ENCODE results near the gene MARF1. TPM values are rescaled to one million over a fixed set of nuclear protein-coding genes. Genes with fewer than 3 reads are reported as not detected.
A peak's percentile ranks its signal among the peaks of the same experiment; 100 is the strongest.

MARF1 gene
- total and polyA plus RNA-seq, 2 experiments from 2014 or later: 6.6 to 14.1 TPM

DNA sequence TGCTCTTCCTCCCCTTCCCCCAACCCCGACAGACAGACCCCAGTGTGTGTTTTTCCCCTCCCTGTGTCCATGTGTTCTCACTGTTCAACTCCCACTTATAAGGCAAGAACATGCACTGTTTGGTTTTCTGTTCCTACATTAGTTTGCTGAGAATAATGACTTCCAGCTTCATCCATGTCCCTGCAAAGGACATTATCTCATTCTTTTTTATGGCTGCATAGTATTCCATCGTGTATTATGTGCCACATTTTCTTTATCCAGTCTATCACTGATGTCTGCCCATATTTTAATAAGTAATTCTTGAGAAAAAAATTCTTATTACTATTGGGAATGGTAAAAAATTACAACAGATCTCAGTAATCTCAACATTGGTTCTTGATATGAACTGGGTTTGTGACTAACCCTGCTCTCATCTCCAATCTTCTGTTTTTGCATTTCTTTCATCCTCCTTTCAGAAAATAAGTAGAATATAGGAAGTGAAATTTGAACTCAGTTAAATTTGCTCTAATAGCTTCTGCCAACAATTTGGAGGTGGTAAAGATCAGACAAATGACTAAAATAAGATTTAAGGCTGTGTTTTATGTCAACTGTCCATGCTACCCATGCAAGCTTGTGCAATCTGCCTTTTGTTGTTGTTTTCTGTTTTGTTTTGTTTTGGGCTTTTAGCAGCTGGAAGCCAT is 11.1 kb downstream of the MARF1 start:
- no peak for DNase-seq (ENCODE audit: low read depth in 1 of 2, low spot score in 1 of 2)
- H3K4me1 ChIP-seq (ENCODE audit: low read depth): no peaks in the 10 kb centered on the region
- H3K9me3 ChIP-seq (ENCODE audit: low read depth): no peaks in the 10 kb centered on the region
- TF ChIP-seq, protein P1, sequence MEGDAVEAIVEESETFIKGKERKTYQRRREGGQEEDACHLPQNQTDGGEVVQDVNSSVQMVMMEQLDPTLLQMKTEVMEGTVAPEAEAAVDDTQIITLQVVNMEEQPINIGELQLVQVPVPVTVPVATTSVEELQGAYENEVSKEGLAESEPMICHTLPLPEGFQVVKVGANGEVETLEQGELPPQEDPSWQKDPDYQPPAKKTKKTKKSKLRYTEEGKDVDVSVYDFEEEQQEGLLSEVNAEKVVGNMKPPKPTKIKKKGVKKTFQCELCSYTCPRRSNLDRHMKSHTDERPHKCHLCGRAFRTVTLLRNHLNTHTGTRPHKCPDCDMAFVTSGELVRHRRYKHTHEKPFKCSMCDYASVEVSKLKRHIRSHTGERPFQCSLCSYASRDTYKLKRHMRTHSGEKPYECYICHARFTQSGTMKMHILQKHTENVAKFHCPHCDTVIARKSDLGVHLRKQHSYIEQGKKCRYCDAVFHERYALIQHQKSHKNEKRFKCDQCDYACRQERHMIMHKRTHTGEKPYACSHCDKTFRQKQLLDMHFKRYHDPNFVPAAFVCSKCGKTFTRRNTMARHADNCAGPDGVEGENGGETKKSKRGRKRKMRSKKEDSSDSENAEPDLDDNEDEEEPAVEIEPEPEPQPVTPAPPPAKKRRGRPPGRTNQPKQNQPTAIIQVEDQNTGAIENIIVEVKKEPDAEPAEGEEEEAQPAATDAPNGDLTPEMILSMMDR (IDR thresholded peaks at IDR 0.05; ENCODE audit: low read depth, low read length): no peak
- no peak overlapping the region for H3K4me3 ChIP-seq
- no peaks in the 10 kb centered on the region for H3K27me3 ChIP-seq
- H3K27ac ChIP-seq: no peak overlapping the region
- H3K36me3 ChIP-seq: peaks cover 60% of the 10 kb centered on the region

DNA sequence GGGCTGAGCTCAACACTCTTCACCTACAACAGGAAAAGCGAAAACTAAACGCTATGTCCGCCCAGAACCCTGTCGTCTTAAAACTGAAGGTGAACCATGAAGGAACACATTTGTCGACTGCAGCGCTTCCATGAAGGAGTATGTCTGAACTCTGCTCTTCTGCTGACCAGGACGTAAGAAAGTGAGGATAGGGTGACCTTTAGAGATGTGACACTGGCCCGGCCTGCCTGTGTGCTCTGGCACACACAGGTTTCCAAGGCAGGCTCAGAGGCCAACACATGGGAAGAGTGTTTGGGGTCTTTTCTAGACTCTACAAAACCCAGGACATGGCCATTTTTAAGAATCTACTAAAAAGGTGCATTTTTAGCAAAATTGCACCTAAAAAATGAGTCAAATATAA is 21.1 kb downstream of the MARF1 start:
- Histone ChIP-seq H3K27ac (no peak overlapping the region), H3K4me3 (no peak overlapping the region), H3K27me3 (no peaks in the 10 kb centered on the region), H3K9me3 (ENCODE audit: low read depth) (no peaks in the 10 kb centered on the region), H3K36me3 (peaks cover 40% of the 10 kb centered on the region), H3K4me1 (ENCODE audit: low read depth) (no peaks in the 10 kb centered on the region)
- no peak for DNase-seq (ENCODE audit: low read depth in 1 of 2, low spot score in 1 of 2)
- TF ChIP-seq, protein P1 (IDR thresholded peaks at IDR 0.05; ENCODE audit: low read depth, low read length): no peak

DNA sequence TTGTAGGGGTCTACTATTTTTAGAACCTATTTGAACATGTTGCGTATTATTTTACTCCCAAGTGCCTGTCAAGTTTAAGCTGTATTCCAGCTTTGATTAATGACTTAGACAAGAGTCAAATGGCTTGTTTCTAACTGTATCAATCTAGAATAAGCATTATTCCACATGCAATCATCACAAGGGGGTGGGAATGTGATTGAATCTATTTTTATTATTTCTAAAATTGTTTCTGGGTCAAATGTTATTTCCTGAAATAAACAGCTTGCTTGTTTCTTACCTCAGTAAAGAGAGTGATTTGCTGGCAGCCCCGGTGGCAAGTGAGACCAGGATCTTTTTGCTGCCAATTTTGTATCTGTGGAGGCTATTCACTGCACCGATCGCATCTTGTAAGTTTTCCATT is 21.5 kb downstream of the MARF1 start:
- TF ChIP-seq, protein P1 (IDR thresholded peaks at IDR 0.05; ENCODE audit: low read depth, low read length): no peak
- H3K27ac ChIP-seq: no peak overlapping the region
- no peaks in the 10 kb centered on the region for H3K9me3 ChIP-seq (ENCODE audit: low read depth)
- no peaks in the 10 kb centered on the region for H3K27me3 ChIP-seq
- peaks cover 40% of the 10 kb centered on the region for H3K36me3 ChIP-seq
- no peak for DNase-seq (ENCODE audit: low read depth in 1 of 2, low spot score in 1 of 2)
- H3K4me3 ChIP-seq: no peak overlapping the region
- H3K4me1 ChIP-seq (ENCODE audit: low read depth): no peaks in the 10 kb centered on the region

DNA sequence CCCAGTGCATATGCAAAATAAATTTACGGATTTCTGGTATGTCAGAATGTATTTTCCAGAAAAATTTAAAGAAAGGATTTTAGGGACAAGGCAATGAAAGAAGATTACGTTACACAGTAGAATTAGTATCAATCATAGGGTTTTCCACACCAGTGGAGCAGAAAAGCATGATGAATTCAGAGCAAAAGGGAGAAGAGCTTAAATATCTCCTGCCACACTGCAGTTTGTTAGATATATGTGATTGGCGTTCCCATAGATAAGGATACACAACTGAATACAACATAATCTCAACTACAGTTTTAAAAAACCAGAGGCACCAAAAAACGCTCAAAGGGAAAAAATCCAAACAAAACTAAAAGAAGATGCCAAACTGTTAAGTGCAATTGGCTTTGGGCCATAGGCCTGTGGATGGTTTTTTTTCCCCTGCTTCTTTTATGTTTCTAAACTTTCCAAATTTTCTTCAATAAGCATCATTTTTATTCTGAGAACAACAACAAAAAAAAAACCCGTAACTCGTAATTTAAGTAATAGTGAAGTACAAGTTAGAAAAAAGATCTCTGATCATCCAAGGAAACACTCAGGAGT is 22.3 kb downstream of the MARF1 start:
- DNase-seq (ENCODE audit: low read depth in 1 of 2, low spot score in 1 of 2): no peak
- H3K36me3 ChIP-seq: peaks cover 37% of the 10 kb centered on the region
- H3K9me3 ChIP-seq (ENCODE audit: low read depth): no peaks in the 10 kb centered on the region
- TF ChIP-seq, protein P1 (IDR thresholded peaks at IDR 0.05; ENCODE audit: low read depth, low read length): no peak
- H3K27me3 ChIP-seq: no peaks in the 10 kb centered on the region
- no peaks in the 10 kb centered on the region for H3K4me1 ChIP-seq (ENCODE audit: low read depth)
- H3K4me3 ChIP-seq: no peak overlapping the region
- H3K27ac ChIP-seq: no peak overlapping the region

DNA sequence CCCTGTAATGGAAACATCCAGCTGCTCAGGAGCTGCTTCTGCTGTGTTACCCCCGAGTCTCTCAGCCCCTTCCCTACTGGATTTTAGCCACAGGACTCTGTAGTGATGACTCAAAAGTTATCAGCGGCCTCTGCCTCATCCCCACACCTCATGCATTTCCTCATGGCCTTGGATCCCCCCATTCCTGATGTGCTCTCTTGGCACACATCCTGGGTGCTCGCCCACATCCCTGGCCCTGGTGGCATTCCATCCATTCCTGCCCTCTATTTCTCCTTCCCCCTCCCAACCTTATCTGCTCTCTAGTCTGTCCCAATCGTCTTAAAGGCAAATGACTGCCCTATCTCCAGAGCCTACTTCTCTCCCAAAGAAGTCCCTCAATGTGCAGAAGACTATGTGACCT is 24.6 kb downstream of the MARF1 start:
- Histone ChIP-seq H3K4me1 (ENCODE audit: low read depth) (no peaks in the 10 kb centered on the region), H3K9me3 (ENCODE audit: low read depth) (no peaks in the 10 kb centered on the region), H3K4me3 (no peak overlapping the region), H3K36me3 (peaks cover 23% of the 10 kb centered on the region), H3K27me3 (no peaks in the 10 kb centered on the region), H3K27ac (no peak overlapping the region)
- TF ChIP-seq, protein P1 (IDR thresholded peaks at IDR 0.05; ENCODE audit: low read depth, low read length): no peak
- DNase-seq (ENCODE audit: low read depth in 1 of 2, low spot score in 1 of 2): peak in 1 of 2 donors; percentile 90

Data from cardiac muscle cell (in vitro differentiated cells and primary cell).